ENCODE results near the gene KLHL17.

Gene KLHL17

GRCh38 chr1:930633-931138 is 29.7 kb upstream of the KLHL17 start:
- Histone ChIP-seq H3K4me1 (ENCODE audit: insufficient read depth, poor library complexity, severe bottlenecking) (no peaks in the 10 kb centered on the region), H3K27me3 (ENCODE audit: insufficient read depth, poor library complexity, severe bottlenecking) (peaks cover 77% of the 10 kb centered on the region), H3K9me3 (ENCODE audit: severe bottlenecking) (no peaks in the 10 kb centered on the region), H3K27ac (ENCODE audit: poor library complexity, severe bottlenecking) (no peak overlapping the region), H3K36me3 (ENCODE audit: low read depth) (no peaks in the 10 kb centered on the region), H3K4me3 (ENCODE audit: severe bottlenecking) (no peak overlapping the region)
- ATAC-seq (ENCODE audit: low read depth) (no peak), DNase-seq (ENCODE audit: low spot score) (no peak)
- no peak for TF ChIP-seq CTCF (IDR thresholded peaks at IDR 0.05; ENCODE audit: poor library complexity, severe bottlenecking)

- H3K27me3 ChIP-seq (ENCODE audit: insufficient read depth, poor library complexity, severe bottlenecking) = peaks cover 76% of the 10 kb centered on the region
- no peaks in the 10 kb centered on the region for H3K36me3 ChIP-seq (ENCODE audit: low read depth)
- no peak overlapping the region for H3K27ac ChIP-seq (ENCODE audit: poor library complexity, severe bottlenecking)
- ATAC-seq (ENCODE audit: low read depth) (no peak), DNase-seq (ENCODE audit: low spot score) (no peak)
- H3K4me1 ChIP-seq (ENCODE audit: insufficient read depth, poor library complexity, severe bottlenecking) = no peaks in the 10 kb centered on the region
- no peaks in the 10 kb centered on the region for H3K9me3 ChIP-seq (ENCODE audit: severe bottlenecking)
- no peak overlapping the region for H3K4me3 ChIP-seq (ENCODE audit: severe bottlenecking)
- TF ChIP-seq CTCF (IDR thresholded peaks at IDR 0.05; ENCODE audit: poor library complexity, severe bottlenecking) = no peak
Observed at GRCh38 chr1:931380-932172, 28.8 kb upstream of the KLHL17 start.

GRCh38 chr1:932173-932510 is 28.2 kb upstream of the KLHL17 start:
- Histone ChIP-seq H3K4me1 (ENCODE audit: insufficient read depth, poor library complexity, severe bottlenecking) (no peaks in the 10 kb centered on the region), H3K9me3 (ENCODE audit: severe bottlenecking) (no peaks in the 10 kb centered on the region), H3K36me3 (ENCODE audit: low read depth) (no peaks in the 10 kb centered on the region), H3K27me3 (ENCODE audit: insufficient read depth, poor library complexity, severe bottlenecking) (peaks cover 74% of the 10 kb centered on the region), H3K4me3 (ENCODE audit: severe bottlenecking) (no peak overlapping the region), H3K27ac (ENCODE audit: poor library complexity, severe bottlenecking) (no peak overlapping the region)
- ATAC-seq (ENCODE audit: low read depth) = no peak
- TF ChIP-seq CTCF (IDR thresholded peaks at IDR 0.05; ENCODE audit: poor library complexity, severe bottlenecking) = no peak
- no peak for DNase-seq (ENCODE audit: low spot score)

GRCh38 chr1:932776-933602 is 27.4 kb upstream of the KLHL17 start:
- DNase-seq (ENCODE audit: low spot score) (no peak), ATAC-seq (ENCODE audit: low read depth) (no peak)
- H3K4me1 ChIP-seq (ENCODE audit: insufficient read depth, poor library complexity, severe bottlenecking) = no peaks in the 10 kb centered on the region
- no peaks in the 10 kb centered on the region for H3K36me3 ChIP-seq (ENCODE audit: low read depth)
- H3K27ac ChIP-seq (ENCODE audit: poor library complexity, severe bottlenecking) = no peak overlapping the region
- H3K4me3 ChIP-seq (ENCODE audit: severe bottlenecking) = no peak overlapping the region
- peaks cover 65% of the 10 kb centered on the region for H3K27me3 ChIP-seq (ENCODE audit: insufficient read depth, poor library complexity, severe bottlenecking)
- TF ChIP-seq CTCF (IDR thresholded peaks at IDR 0.05; ENCODE audit: poor library complexity, severe bottlenecking) = no peak
- H3K9me3 ChIP-seq (ENCODE audit: severe bottlenecking) = peaks cover 3% of the 10 kb centered on the region

Data from RWPE2 (cell line).